Transverse colon (tissue), 4 donors: Measurements from ENCODE around the gene SSH2. TPM values are rescaled to one million over a fixed set of nuclear protein-coding genes. Genes with fewer than 3 reads are reported as not detected.

ENCODE experiments used
- DNase-seq: peaks from one replicate; pipeline ENCODE4 v3.0.0-alpha.2; 2019
- H3K27ac ChIP-seq, 4 donors: fragments of 200-600 bp; sonication (generic); 2 replicates each; pipeline ENCODE4 v1.5.1; 2016 to 2018; ENCODE audit warnings: inconsistent platforms in 4 of 4
- H3K27me3 ChIP-seq: fragments of 200-600 bp; sonication (generic); 2 replicates; pipeline ENCODE4 v1.5.1; 2017; ENCODE audit warnings: inconsistent platforms
- H3K36me3 ChIP-seq, 4 donors: fragments of 200-600 bp; sonication (generic); 2 replicates each; pipeline ENCODE4 v1.5.1; 2017 to 2019; ENCODE audit warnings: inconsistent platforms in 4 of 4
- H3K4me1 ChIP-seq, 4 donors: fragments of 200-600 bp; sonication (generic); 2 replicates each; pipeline ENCODE4 v1.5.1; 2017 to 2020; ENCODE audit warnings: inconsistent platforms in 4 of 4
- H3K4me3 ChIP-seq, 4 donors: fragments of 200-600 bp; sonication (generic); 1 replicate in 1 of 4; 2 replicates in 3 of 4; pipeline versions ENCODE4 v1.5.1 to v1.6.1; 2017 to 2019; ENCODE audit warnings: inconsistent platforms in 4 of 4
- H3K9me3 ChIP-seq, 2 donors: fragments of 200-600 bp; sonication (generic); 2 replicates each; pipeline ENCODE4 v1.5.1; 2017 to 2019; ENCODE audit warnings: inconsistent platforms in 2 of 2
- EP300 ChIP-seq: sonication (generic); formaldehyde crosslinking; IDR thresholded peaks from one replicate; pipeline ENCODE4 v1.6.1; 2017; ENCODE audit warnings: antibody characterized with exemption, low read depth
- POLR2A ChIP-seq: fragments of 450-650 bp; IDR thresholded peaks from one replicate; pipeline ENCODE4 v1.6.1; 2016; ENCODE audit warnings: antibody characterized with exemption, mild to moderate bottlenecking, moderate library complexity
- POLR2AphosphoS5 ChIP-seq, 3 donors: sonication (generic); formaldehyde crosslinking; IDR thresholded peaks; one replicate each; pipeline ENCODE4 v1.6.1; 2016; ENCODE audit warnings: antibody characterized with exemption in 3 of 3
- WGBS, 2 donors: methylation state at CpG; one replicate each; pipeline ENCODE4 v1.1.5; 2018; ENCODE audit warnings: low coverage in 1 of 2; 5-methylcytosine and 5-hydroxymethylcytosine counted together
- in situ Hi-C, 4 donors: fragments of 200-750 bp; cut with MboI; loops; one replicate each; pipeline versions ENCODE4 v1.15.0 to v1.15.1; 2017; ENCODE audit warnings: low sequenced_read_pairs in 3 of 4, low pct_ligation_motif_present in 1 of 4, low pct_unique_long_range_greater_than_20kb in 1 of 4
- intact Hi-C: fragments of 100-400 bp; cut with DNase I; formaldehyde crosslinking; loops from one replicate; pipeline ENCODE4 v1.15.1; 2023; ENCODE audit warnings: low total_unique reads
- total RNA-seq, 4 donors: library from RNA; depleted of rRNA; stranded (reverse); fragments of >200 nt; gene quantifications; one replicate each; pipeline ENCODE4 v1.1.0, GENCODE V29; 2016
- TF ChIP-seq, protein P1 (sequence below), 5 experiments: fragments of 200-600 bp in 3 of 5; fragments of 450-650 bp in 2 of 5; sonication (generic) in 3 of 5; IDR thresholded peaks; 1 replicate in 2 of 5; 2 replicates in 3 of 5; pipeline ENCODE4 v1.5.1; 2016 to 2017; ENCODE audit warnings: antibody characterized with exemption in 5 of 5, inconsistent platforms in 3 of 5, mild to moderate bottlenecking in 2 of 5, moderate library complexity in 1 of 5

The SSH2 gene
- total RNA-seq, 4 donors from 2014 or later, result 15.3 to 99.9 (median 46.0) TPM

DNA sequence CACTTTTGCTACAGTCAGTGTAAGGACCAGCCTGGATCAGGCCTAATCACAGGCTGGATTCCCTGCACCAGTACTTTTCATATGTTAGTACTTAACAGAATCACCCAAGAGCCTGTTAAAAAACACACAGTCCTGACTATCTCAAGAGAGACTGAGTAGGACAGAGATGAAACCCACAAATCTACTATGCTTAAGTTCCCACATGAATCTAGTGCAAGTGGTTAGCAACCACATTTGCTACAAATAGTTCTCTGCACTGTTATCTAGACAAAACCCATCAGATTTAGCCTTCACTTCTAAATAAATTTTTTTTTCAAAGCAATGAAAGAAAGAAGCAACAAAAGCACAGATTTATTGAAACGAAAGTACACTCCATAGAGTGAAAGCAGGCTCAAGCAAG lies 38.9 kb downstream of the SSH2 start:
- Histone ChIP-seq H3K4me3 (no peak overlapping the region), H3K9me3 (no peaks in the 10 kb centered on the region), H3K27me3 (no peaks in the 10 kb centered on the region), H3K4me1 (no peaks in the 10 kb centered on the region), H3K36me3 (no peaks in the 10 kb centered on the region), H3K27ac (no peak overlapping the region)
- intact Hi-C loops (no loop called here), in situ Hi-C loops (no loop called here)
- WGBS, 2 donors, result 82 to 98% methylated on average over 1 of the region's 1 CpG
- no peak for DNase-seq
- TF ChIP-seq, protein P1, sequence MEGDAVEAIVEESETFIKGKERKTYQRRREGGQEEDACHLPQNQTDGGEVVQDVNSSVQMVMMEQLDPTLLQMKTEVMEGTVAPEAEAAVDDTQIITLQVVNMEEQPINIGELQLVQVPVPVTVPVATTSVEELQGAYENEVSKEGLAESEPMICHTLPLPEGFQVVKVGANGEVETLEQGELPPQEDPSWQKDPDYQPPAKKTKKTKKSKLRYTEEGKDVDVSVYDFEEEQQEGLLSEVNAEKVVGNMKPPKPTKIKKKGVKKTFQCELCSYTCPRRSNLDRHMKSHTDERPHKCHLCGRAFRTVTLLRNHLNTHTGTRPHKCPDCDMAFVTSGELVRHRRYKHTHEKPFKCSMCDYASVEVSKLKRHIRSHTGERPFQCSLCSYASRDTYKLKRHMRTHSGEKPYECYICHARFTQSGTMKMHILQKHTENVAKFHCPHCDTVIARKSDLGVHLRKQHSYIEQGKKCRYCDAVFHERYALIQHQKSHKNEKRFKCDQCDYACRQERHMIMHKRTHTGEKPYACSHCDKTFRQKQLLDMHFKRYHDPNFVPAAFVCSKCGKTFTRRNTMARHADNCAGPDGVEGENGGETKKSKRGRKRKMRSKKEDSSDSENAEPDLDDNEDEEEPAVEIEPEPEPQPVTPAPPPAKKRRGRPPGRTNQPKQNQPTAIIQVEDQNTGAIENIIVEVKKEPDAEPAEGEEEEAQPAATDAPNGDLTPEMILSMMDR (IDR thresholded peaks at IDR 0.05), result no peak
- no peak for TF ChIP-seq POLR2AphosphoS5 (IDR thresholded peaks at IDR 0.05)
- no peak for TF ChIP-seq POLR2A
- TF ChIP-seq EP300, result no peak

DNA sequence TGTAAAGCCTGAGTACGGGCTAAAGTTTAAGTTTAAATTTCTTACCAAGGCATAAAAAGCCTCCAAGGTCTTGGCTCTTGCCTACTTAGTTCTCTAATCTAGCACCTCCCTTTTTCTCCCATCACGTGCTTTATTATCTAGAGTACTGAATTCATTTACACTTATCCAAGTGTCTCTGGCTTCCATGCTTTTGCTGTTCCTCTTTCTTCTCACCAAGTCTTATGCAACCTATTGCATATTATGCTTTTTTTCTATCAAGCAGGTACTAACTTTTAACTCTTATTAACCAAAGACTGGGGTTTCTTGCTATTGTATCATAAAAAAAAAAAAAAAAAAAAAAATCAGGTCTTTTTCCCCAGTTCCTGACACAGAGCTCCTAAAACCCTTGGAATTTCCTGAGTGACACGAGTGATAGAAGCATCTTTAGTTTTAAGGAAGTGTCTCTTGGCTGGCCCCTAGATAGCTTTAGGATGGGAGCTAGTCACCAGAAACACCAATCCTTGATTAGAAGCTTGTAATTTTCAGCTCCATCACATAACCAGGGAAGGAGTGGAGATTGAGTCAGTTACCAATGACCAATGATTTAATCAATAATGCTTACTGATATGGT lies 44.9 kb downstream of the SSH2 start:
- Histone ChIP-seq H3K4me3 (no peak overlapping the region), H3K9me3 (no peaks in the 10 kb centered on the region), H3K27ac (no peak overlapping the region), H3K4me1 (peaks cover 0 to 4% (median 0%) of the 10 kb centered on the region in 4 donors), H3K27me3 (no peaks in the 10 kb centered on the region), H3K36me3 (no peaks in the 10 kb centered on the region)
- no peak for TF ChIP-seq POLR2A
- TF ChIP-seq EP300, result no peak
- no peak for TF ChIP-seq POLR2AphosphoS5 (IDR thresholded peaks at IDR 0.05)
- TF ChIP-seq, protein P1 (IDR thresholded peaks at IDR 0.05), result no peak
- intact Hi-C loops, result no loop called here
- DNase-seq, result no peak
- in situ Hi-C loops, result no loop called here
- 67 to 88% methylated on average over 2 to 3 of the region's 3 CpGs for WGBS, 2 donors

- DNase-seq, result no peak
- no peak for TF ChIP-seq EP300
- TF ChIP-seq, protein P1 (IDR thresholded peaks at IDR 0.05), result no peak
- no peak for TF ChIP-seq POLR2AphosphoS5 (IDR thresholded peaks at IDR 0.05)
- no peak overlapping the region for H3K4me3 ChIP-seq
- no peak overlapping the region for H3K27ac ChIP-seq
- H3K36me3 ChIP-seq, result no peaks in the 10 kb centered on the region
- in situ Hi-C loops, result no loop called here
- no peaks in the 10 kb centered on the region for H3K9me3 ChIP-seq
- H3K4me1 ChIP-seq, result peaks cover 0 to 4% (median 0%) of the 10 kb centered on the region in 4 donors
- H3K27me3 ChIP-seq, result no peaks in the 10 kb centered on the region
- intact Hi-C loops, result no loop called here
Measured at GRCh38 chr17:29883497-29883896, 46.5 kb downstream of the SSH2 start.

GRCh38 chr17:29881256-29881655 lies 48.8 kb downstream of the SSH2 start:
- WGBS, 2 donors, result 73 to 93% methylated on average over 3 of the region's 3 CpGs
- intact Hi-C loops (no loop called here), in situ Hi-C loops (no loop called here)
- H3K4me3 ChIP-seq, result no peak overlapping the region
- TF ChIP-seq POLR2A (no peak), POLR2AphosphoS5 (IDR thresholded peaks at IDR 0.05) (no peak), EP300 (no peak)
- TF ChIP-seq, protein P1 (IDR thresholded peaks at IDR 0.05), result no peak
- no peak for DNase-seq
- no peak overlapping the region for H3K27ac ChIP-seq
- no peaks in the 10 kb centered on the region for H3K9me3 ChIP-seq
- peaks cover 0 to 4% (median 0%) of the 10 kb centered on the region in 4 donors for H3K4me1 ChIP-seq
- H3K36me3 ChIP-seq, result no peaks in the 10 kb centered on the region
- H3K27me3 ChIP-seq, result no peaks in the 10 kb centered on the region
